Neural crest cell (in vitro differentiated cells): ENCODE measurements around the gene GIPC3. TPM values are rescaled to one million over a fixed set of nuclear protein-coding genes. Genes with fewer than 3 reads are reported as not detected.
A peak's percentile ranks its signal among the peaks of the same experiment; 100 is the strongest.

Experiments used
- DNase-seq: peaks from one replicate; pipeline ENCODE4 v3.0.0; 2021; ENCODE audit warnings: low read depth, mixed read lengths, low spot score
- H3K27ac Mint-ChIP-seq: one replicate; pipeline ENCODE4 v1.8.0; 2021; ENCODE audit warnings: mild to moderate bottlenecking, mixed read lengths; ENCODE audit not compliant: unreplicated experiment
- H3K27me3 Mint-ChIP-seq: 2 replicates; pipeline ENCODE4 v1.8.0; 2021; ENCODE audit warnings: low read depth, mild to moderate bottlenecking, mixed read lengths
- H3K36me3 Mint-ChIP-seq: 2 replicates; pipeline ENCODE4 v1.8.0; 2021; ENCODE audit warnings: low read depth, mild to moderate bottlenecking, mixed read lengths
- H3K4me1 Mint-ChIP-seq: 2 replicates; pipeline ENCODE4 v1.8.0; 2021; ENCODE audit warnings: mixed read lengths
- H3K4me3 Mint-ChIP-seq: one replicate; pipeline ENCODE4 v1.8.0; 2021; ENCODE audit warnings: mild to moderate bottlenecking, mixed read lengths
- H3K9me3 Mint-ChIP-seq: 2 replicates; pipeline ENCODE4 v1.8.0; 2021; ENCODE audit warnings: mixed read lengths
- CTCF ChIP-seq: fragments of 200-600 bp; sonication (generic); conservative IDR thresholded peaks from 2 replicates; pipeline ENCODE4 v1.5.0; 2021; ENCODE audit warnings: antibody characterized with exemption, mild to moderate bottlenecking
- total RNA-seq: library from RNA; stranded (reverse); gene quantifications from 2 replicates; pipeline ENCODE4 v1.2.1, GENCODE V29; 2021

Gene GIPC3
- total RNA-seq, 1 donor from 2014 or later = 0.19 TPM

GRCh38 chr19:3547301-3547731 is 38.0 kb upstream of the GIPC3 start:
- H3K27ac Mint-ChIP-seq = no peak overlapping the region
- TF ChIP-seq CTCF = peak; percentile 62
- no peaks in the 10 kb centered on the region for H3K9me3 Mint-ChIP-seq
- no peak overlapping the region for H3K4me3 Mint-ChIP-seq
- DNase-seq = no peak
- H3K36me3 Mint-ChIP-seq = no peaks in the 10 kb centered on the region
- no peaks in the 10 kb centered on the region for H3K4me1 Mint-ChIP-seq
- H3K27me3 Mint-ChIP-seq = peaks cover 4% of the 10 kb centered on the region

- H3K4me1 Mint-ChIP-seq = no peaks in the 10 kb centered on the region
- H3K9me3 Mint-ChIP-seq = no peaks in the 10 kb centered on the region
- peaks cover 4% of the 10 kb centered on the region for H3K27me3 Mint-ChIP-seq
- no peaks in the 10 kb centered on the region for H3K36me3 Mint-ChIP-seq
- no peak overlapping the region for H3K4me3 Mint-ChIP-seq
- no peak overlapping the region for H3K27ac Mint-ChIP-seq
- DNase-seq = no peak
- no peak for TF ChIP-seq CTCF
Measured at GRCh38 chr19:3547767-3548282, 37.5 kb upstream of the GIPC3 start.

GRCh38 chr19:3548606-3549005 is 36.7 kb upstream of the GIPC3 start:
- Mint-ChIP-seq H3K27ac (no peak overlapping the region), H3K4me3 (peak overlapping the region; percentile 12), H3K36me3 (no peaks in the 10 kb centered on the region), H3K4me1 (no peaks in the 10 kb centered on the region), H3K27me3 (peaks cover 4% of the 10 kb centered on the region), H3K9me3 (no peaks in the 10 kb centered on the region)
- no peak for TF ChIP-seq CTCF
- DNase-seq = no peak

GRCh38 chr19:3549816-3550215 is 35.5 kb upstream of the GIPC3 start:
- Mint-ChIP-seq H3K36me3 (no peaks in the 10 kb centered on the region), H3K9me3 (no peaks in the 10 kb centered on the region), H3K4me3 (no peak overlapping the region), H3K27ac (no peak overlapping the region), H3K4me1 (peaks cover 4% of the 10 kb centered on the region), H3K27me3 (peaks cover 4% of the 10 kb centered on the region)
- TF ChIP-seq CTCF = no peak
- DNase-seq = no peak

- no peak for DNase-seq
- Mint-ChIP-seq H3K27ac (no peak overlapping the region), H3K27me3 (no peaks in the 10 kb centered on the region), H3K9me3 (no peaks in the 10 kb centered on the region), H3K4me1 (peaks cover 13% of the 10 kb centered on the region), H3K4me3 (peak overlapping the region; percentile 41), H3K36me3 (no peaks in the 10 kb centered on the region)
- no peak for TF ChIP-seq CTCF
Measured at GRCh38 chr19:3550947-3551791, 34.1 kb upstream of the GIPC3 start.
